Smooth muscle cell (in vitro differentiated cells): Measurements from ENCODE around the gene EVA1B. TPM values are rescaled to one million over a fixed set of nuclear protein-coding genes. Genes with fewer than 3 reads are reported as not detected.
A peak's percentile ranks its signal among the peaks of the same experiment; 100 is the strongest.

Experiments used
- DNase-seq: peaks from one replicate; lab custom pipeline; 2025; ENCODE audit not compliant: unreplicated experiment; lab: John Stamatoyannopoulos, UW
- H2AFZ ChIP-seq: fragments of 200-600 bp; sonication (generic); 2 replicates; pipeline ENCODE4 v1.6.0; 2016; ENCODE audit warnings: antibody characterized with exemption, low read depth, mild to moderate bottlenecking
- H3F3A ChIP-seq: fragments of 200-600 bp; sonication (generic); 2 replicates; pipeline ENCODE4 v1.6.0; 2017; ENCODE audit warnings: antibody characterized with exemption, low read depth
- H3K27ac ChIP-seq: fragments of 200-600 bp; sonication (generic); 2 replicates; pipeline ENCODE4 v1.5.1; 2016; ENCODE audit warnings: low read depth, mild to moderate bottlenecking
- H3K27me3 ChIP-seq: fragments of 200-600 bp; sonication (generic); 2 replicates; pipeline ENCODE4 v1.6.1; 2016; ENCODE audit warnings: low read depth, mild to moderate bottlenecking
- H3K36me3 ChIP-seq: fragments of 200-600 bp; sonication (generic); 2 replicates; pipeline ENCODE4 v1.5.1; 2016; ENCODE audit warnings: low read depth
- H3K4me1 ChIP-seq: fragments of 200-600 bp; sonication (generic); 2 replicates; pipeline ENCODE4 v1.5.1; 2016; ENCODE audit warnings: low read depth
- H3K4me2 ChIP-seq: fragments of 200-600 bp; sonication (generic); 2 replicates; pipeline ENCODE4 v1.6.0; 2016; ENCODE audit warnings: mild to moderate bottlenecking
- H3K4me3 ChIP-seq: fragments of 200-600 bp; sonication (generic); 2 replicates; pipeline ENCODE4 v1.5.1; 2016; ENCODE audit warnings: mild to moderate bottlenecking
- H3K79me2 ChIP-seq: fragments of 200-600 bp; sonication (generic); 2 replicates; pipeline ENCODE4 v1.6.0; 2016; ENCODE audit warnings: low read depth, mild to moderate bottlenecking
- H3K9ac ChIP-seq: fragments of 200-600 bp; sonication (generic); 2 replicates; pipeline ENCODE4 v1.6.0; 2016; ENCODE audit warnings: low read depth
- H3K9me3 ChIP-seq: fragments of 200-600 bp; sonication (generic); replicated peaks from 2 replicates; pipeline ENCODE4 v1.5.1; 2016; ENCODE audit warnings: low read depth
- H4K20me1 ChIP-seq: fragments of 200-600 bp; sonication (generic); 2 replicates; pipeline ENCODE4 v1.6.0; 2016; ENCODE audit warnings: low read depth
- CTCF ChIP-seq: fragments of 200-600 bp; sonication (generic); IDR thresholded peaks from 2 replicates; pipeline ENCODE4 v1.5.1; 2017; ENCODE audit warnings: borderline replicate concordance, mild to moderate bottlenecking, antibody characterized with exemption; ENCODE audit not compliant: insufficient read depth, poor library complexity, severe bottlenecking
- WGBS: methylation state at CpG from one replicate; pipeline ENCODE4 v1.1.7; 2016; ENCODE audit warnings: low lambda C conversion rate; 5-methylcytosine and 5-hydroxymethylcytosine counted together
- polyA plus RNA-seq: library from polyadenylated mRNA; unstranded; fragments of >200 nt; fragmentation: Nextera tagmentation; extraction: Ambion mirVana; gene quantifications from 2 replicates; pipeline ENCODE4 v1.2.1, GENCODE V29; 2016
- total RNA-seq: library from RNA; depleted of rRNA; stranded (reverse); fragments of >200 nt; gene quantifications from 2 replicates; pipeline ENCODE4 v1.2.3, GENCODE V29; 2014

Gene EVA1B
- total and polyA plus RNA-seq, 2 experiments from 2014 or later = 88.7 to 164 TPM

- Histone ChIP-seq H3K79me2 (peaks cover 6% of the 10 kb centered on the region), H3K9ac (peak overlapping the region; percentile 28), H3K4me1 (no peaks in the 10 kb centered on the region), H3K4me2 (no peak overlapping the region), H3K36me3 (peaks cover 17% of the 10 kb centered on the region), H3K4me3 (no peak overlapping the region), H3F3A (peaks cover 19% of the 10 kb centered on the region), H3K27me3 (no peaks in the 10 kb centered on the region), H4K20me1 (peaks cover 17% of the 10 kb centered on the region), H3K27ac (peak overlapping the region; percentile 72), H3K9me3 (no peaks in the 10 kb centered on the region), H2AFZ (no peak overlapping the region)
- WGBS = 78% methylated on average over 2 of the region's 2 CpGs
- no peak for DNase-seq
- TF ChIP-seq CTCF = no peak
Observed at GRCh38 chr1:36297062-36297461, 26.4 kb downstream of the EVA1B start.

GRCh38 chr1:36295390-36295789 lies 28.1 kb downstream of the EVA1B start:
- no peak for TF ChIP-seq CTCF
- WGBS = 96% methylated on average over 2 of the region's 2 CpGs
- Histone ChIP-seq H3K27ac (peak overlapping the region; percentile 72), H3K4me3 (no peak overlapping the region), H3K9me3 (no peaks in the 10 kb centered on the region), H3K4me1 (no peaks in the 10 kb centered on the region), H3K4me2 (no peak overlapping the region), H3K27me3 (no peaks in the 10 kb centered on the region), H2AFZ (no peak overlapping the region), H3K9ac (no peak overlapping the region), H3F3A (peaks cover 4% of the 10 kb centered on the region), H4K20me1 (peaks cover 23% of the 10 kb centered on the region), H3K79me2 (peaks cover 10% of the 10 kb centered on the region), H3K36me3 (peaks cover 15% of the 10 kb centered on the region)
- DNase-seq = no peak

GRCh38 chr1:36287595-36287994 lies 35.9 kb downstream of the EVA1B start:
- no peak overlapping the region for H3K4me2 ChIP-seq
- H3K27ac ChIP-seq = no peak overlapping the region
- no peaks in the 10 kb centered on the region for H3K27me3 ChIP-seq
- no peak for TF ChIP-seq CTCF
- H3K4me3 ChIP-seq = no peak overlapping the region
- peaks cover 25% of the 10 kb centered on the region for H3F3A ChIP-seq
- H2AFZ ChIP-seq = no peak overlapping the region
- H3K9me3 ChIP-seq = no peaks in the 10 kb centered on the region
- peaks cover 21% of the 10 kb centered on the region for H3K36me3 ChIP-seq
- peaks cover 37% of the 10 kb centered on the region for H3K79me2 ChIP-seq
- H3K4me1 ChIP-seq = no peaks in the 10 kb centered on the region
- H3K9ac ChIP-seq = no peak overlapping the region
- peaks cover 54% of the 10 kb centered on the region for H4K20me1 ChIP-seq
- DNase-seq = no peak
- 97% methylated on average over 5 of the region's 5 CpGs for WGBS

GRCh38 chr1:36286802-36287201 lies 36.6 kb downstream of the EVA1B start:
- H3K9me3 ChIP-seq = no peaks in the 10 kb centered on the region
- 97% methylated on average over 13 of the region's 13 CpGs for WGBS
- peaks cover 33% of the 10 kb centered on the region for H3F3A ChIP-seq
- no peak overlapping the region for H3K4me2 ChIP-seq
- no peaks in the 10 kb centered on the region for H3K4me1 ChIP-seq
- H3K4me3 ChIP-seq = no peak overlapping the region
- no peak overlapping the region for H3K27ac ChIP-seq
- no peak overlapping the region for H3K9ac ChIP-seq
- DNase-seq = no peak
- peaks cover 21% of the 10 kb centered on the region for H3K36me3 ChIP-seq
- no peak overlapping the region for H2AFZ ChIP-seq
- no peaks in the 10 kb centered on the region for H3K27me3 ChIP-seq
- peaks cover 61% of the 10 kb centered on the region for H4K20me1 ChIP-seq
- H3K79me2 ChIP-seq = peaks cover 41% of the 10 kb centered on the region
- no peak for TF ChIP-seq CTCF
